K562 (cell line): ENCODE results near the gene PSEN1. TPM values are rescaled to one million over a fixed set of nuclear protein-coding genes. Genes with fewer than 3 reads are reported as not detected.

Experiments
- ATAC-seq: fragments of 200-7000 bp; cut with Tn5 transposase; 3 replicates; pipeline ENCODE4 v1.9.1; 2020; ENCODE audit warnings: moderate library complexity
- BruUV-seq: library from RNA; stranded (reverse); fragments of 400-500 nt; replicated peaks from 2 replicates; lab custom pipeline; 2021; lab: Mats Ljungman, UMichigan
- CTCF ChIA-PET: fragments of 300-600 bp; formaldehyde crosslinking; extraction: SDS; loops from one replicate; lab custom pipeline; 2021; ENCODE audit warnings: low intra/inter-chr PET ratio; lab: Yijun Ruan, JAX
- POLR2A ChIA-PET: fragments of 300-600, 350-650 bp; sonication (Branson Sonifier 250); formaldehyde crosslinking; extraction: SDS; loops from one replicate; lab custom pipeline; 2021; ENCODE audit warnings: antibody characterized with exemption, inconsistent platforms; lab: Yijun Ruan, JAX
- DNase-seq, 4 experiments: peaks; one replicate each; pipeline versions ENCODE4 v3.0.0 to v3.0.0-alpha.2; 2011 to 2018; ENCODE audit warnings: low spot score in 3 of 4, mixed read lengths in 3 of 4; ENCODE audit errors: extremely low read depth in 1 of 4
- FAIRE-seq: peaks from 2 replicates; lab custom pipeline; 2011; peaks lifted over from hg19 to GRCh38; lab: Jason Lieb, UNC
- H2AFZ ChIP-seq: 2 replicates; pipeline ENCODE4 v1.6.0; 2011; ENCODE audit warnings: low read depth, low read length, control low read depth, inconsistent platforms
- H3K27ac ChIP-seq: fragments of 200-600 bp; 3 replicates; pipeline ENCODE4 v1.8.0; 2011; ENCODE audit warnings: low read depth, mild to moderate bottlenecking, control low read depth, inconsistent platforms, low read length, moderate library complexity, mixed read lengths; ENCODE audit errors: extremely low read depth
- H3K27me3 ChIP-seq, 2 experiments: fragments of 300-600 bp in 1 of 2; 2 replicates in 1 of 2; 3 replicates in 1 of 2; pipeline versions ENCODE4 v1.6.0 to v1.8.0; 2011; ENCODE audit warnings: inconsistent platforms in 2 of 2, low read length in 2 of 2, mild to moderate bottlenecking in 1 of 2, mixed read lengths in 1 of 2, moderate library complexity in 1 of 2; ENCODE audit not compliant: control insufficient read depth in 2 of 2, insufficient read depth in 2 of 2
- H3K36me3 ChIP-seq: fragments of 300-600 bp; 3 replicates; pipeline ENCODE4 v1.8.0; 2011; ENCODE audit warnings: mild to moderate bottlenecking, low read length, inconsistent platforms; ENCODE audit not compliant: control insufficient read depth, insufficient read depth
- H3K4me1 ChIP-seq, 2 experiments: fragments of 200-600 bp in 1 of 2; replicated peaks in 1 of 2; 2 replicates in 1 of 2; 3 replicates in 1 of 2; pipeline versions ENCODE4 v1.5.1 to v1.8.0; 2011; ENCODE audit warnings: inconsistent platforms in 2 of 2, low read length in 2 of 2, mild to moderate bottlenecking in 1 of 2, mixed read lengths in 1 of 2, moderate library complexity in 1 of 2; ENCODE audit not compliant: control insufficient read depth in 2 of 2, insufficient read depth in 2 of 2
- H3K4me2 ChIP-seq: 2 replicates; pipeline ENCODE4 v1.6.1; 2011; ENCODE audit warnings: low read length, control low read depth, inconsistent platforms, mixed read lengths; ENCODE audit not compliant: insufficient read depth
- H3K4me3 ChIP-seq: fragments of 200-600 bp; sonication (generic), shearing (Covaris generic); 2 replicates; pipeline ENCODE4 v1.5.1; 2016; ENCODE audit warnings: control low read depth, inconsistent platforms
- H3K79me2 ChIP-seq: fragments of 200-600 bp; 3 replicates; pipeline ENCODE4 v1.8.0; 2011; ENCODE audit warnings: low read length, inconsistent platforms; ENCODE audit not compliant: control insufficient read depth, insufficient read depth
- H3K9ac ChIP-seq, 2 experiments: 2 replicates each; pipeline versions ENCODE4 v1.6.0 to v1.6.1; 2011; ENCODE audit warnings: low read depth in 2 of 2, low read length in 2 of 2, control low read depth in 1 of 2, inconsistent platforms in 1 of 2, mild to moderate bottlenecking in 1 of 2, mixed read lengths in 1 of 2; ENCODE audit not compliant: insufficient read depth in 1 of 2
- H3K9me1 ChIP-seq: one replicate; pipeline ENCODE4 v1.6.0; 2011; ENCODE audit warnings: inconsistent platforms, mild to moderate bottlenecking, low read length, moderate library complexity; ENCODE audit not compliant: control insufficient read depth, insufficient read depth
- H3K9me3 ChIP-seq: replicated peaks from 2 replicates; pipeline ENCODE4 v1.5.1; 2011; ENCODE audit warnings: low read depth, low read length, inconsistent platforms; ENCODE audit not compliant: control insufficient read depth, insufficient read depth
- H4K20me1 ChIP-seq: replicated peaks from 2 replicates; pipeline ENCODE4 v1.6.1; 2011; ENCODE audit warnings: low read length, inconsistent platforms, mixed read lengths; ENCODE audit not compliant: control insufficient read depth, insufficient read depth
- ARHGAP35 ChIP-seq: fragments of 450-650 bp; IDR thresholded peaks from 2 replicates; pipeline ENCODE4 v1.6.1; 2018; ENCODE audit not compliant: partially characterized antibody
- ARNT ChIP-seq, 2 experiments: fragments of 450-650 bp; IDR thresholded peaks; 2 replicates each; pipeline ENCODE4 v1.6.1; 2016; ENCODE audit warnings: mild to moderate bottlenecking in 1 of 2
- ATF3 ChIP-seq, 2 experiments: fragments of 450-650 bp in 1 of 2; sonication (generic) in 1 of 2; formaldehyde crosslinking in 1 of 2; IDR thresholded peaks in 1 of 2; conservative IDR thresholded peaks in 1 of 2; 2 replicates each; pipeline versions ENCODE4 v1.6.1 to v1.8.1; 2016 to 2023; ENCODE audit warnings: mild to moderate bottlenecking in 2 of 2, moderate library complexity in 2 of 2, inconsistent platforms in 1 of 2, missing genetic modification reagents in 1 of 2
- C11orf30 ChIP-seq: fragments of 450-650 bp; IDR thresholded peaks from 2 replicates; pipeline ENCODE4 v1.6.1; 2016; ENCODE audit warnings: low read depth, mild to moderate bottlenecking
- DPF2 ChIP-seq: fragments of 450-650 bp; IDR thresholded peaks from 2 replicates; pipeline ENCODE4 v1.6.1; 2016
- E2F8 ChIP-seq: fragments of 450-650 bp; IDR thresholded peaks from 2 replicates; pipeline ENCODE4 v1.7.1; 2018; ENCODE audit warnings: mild to moderate bottlenecking, low read depth; ENCODE audit not compliant: partially characterized antibody
- MEIS2 ChIP-seq: fragments of 450-650 bp; IDR thresholded peaks from 2 replicates; pipeline ENCODE4 v1.6.1; 2014; ENCODE audit warnings: mild to moderate bottlenecking; ENCODE audit not compliant: partially characterized antibody
- MIER1 ChIP-seq: fragments of 450-650 bp; IDR thresholded peaks from 2 replicates; pipeline ENCODE4 v1.6.1; 2016; ENCODE audit warnings: antibody characterized with exemption, mild to moderate bottlenecking, low read depth
- NEUROD1 ChIP-seq: fragments of 150-350 bp; IDR thresholded peaks from 2 replicates; pipeline ENCODE4 v1.6.1; 2014; ENCODE audit warnings: borderline replicate concordance, low read length, low read depth; ENCODE audit not compliant: partially characterized antibody
- PTBP1 ChIP-seq: fragments of 200-400 bp; formaldehyde crosslinking; IDR thresholded peaks from 2 replicates; pipeline ENCODE4 v1.6.1; 2017; ENCODE audit warnings: low read depth, low read length
- RBM34 ChIP-seq: fragments of 200-400 bp; formaldehyde crosslinking; IDR thresholded peaks from 2 replicates; pipeline ENCODE4 v1.6.1; 2018; ENCODE audit warnings: low read length, borderline replicate concordance; ENCODE audit not compliant: insufficient read depth
- TEAD4 ChIP-seq, 2 experiments: sonication (generic) in 1 of 2; formaldehyde crosslinking in 1 of 2; IDR thresholded peaks; 2 replicates each; pipeline versions ENCODE4 v1.6.1 to v1.8.0; 2012 to 2022; ENCODE audit warnings: borderline replicate concordance in 1 of 2, inconsistent platforms in 1 of 2, low read length in 1 of 2, mild to moderate bottlenecking in 1 of 2, missing genetic modification reagents in 1 of 2
- ZNF263 ChIP-seq: sonication (generic); formaldehyde crosslinking; IDR thresholded peaks from 2 replicates; pipeline ENCODE4 v1.8.0; 2022; ENCODE audit warnings: mild to moderate bottlenecking, missing genetic modification reagents, borderline replicate concordance
- ZNF282 ChIP-seq: sonication (generic); formaldehyde crosslinking; IDR thresholded peaks from 2 replicates; pipeline ENCODE4 v1.8.1; 2023; ENCODE audit warnings: missing genetic modification reagents
- ZNF668 ChIP-seq: fragments of 250-450 bp; sonication (Bioruptor Pico); IDR thresholded peaks from 2 replicates; pipeline ENCODE4 v1.8.0; 2022; ENCODE audit warnings: mild to moderate bottlenecking, inconsistent platforms
- WGBS: fragments of 100-300 bp; shearing (Covaris generic); methylation state at CpG from one replicate; pipeline ENCODE4 v1.1.6; 2016; ENCODE audit warnings: low coverage, mixed read lengths; ENCODE audit not compliant: insufficient coverage; ENCODE audit errors: missing lambda C conversion rate; 5-methylcytosine and 5-hydroxymethylcytosine counted together
- in situ Hi-C: fragments of 300-500 bp; cut with MboI; formaldehyde crosslinking; loops from 4 replicates; pipeline ENCODE4 v1.15.0; 2018; ENCODE audit warnings: inconsistent platforms, mixed read lengths
- intact Hi-C: fragments of 100-400 bp; cut with micrococcal nuclease; formaldehyde crosslinking; loops from 2 replicates; pipeline ENCODE4 v1.14.2; 2022
- polyA plus RNA-seq, 8 experiments: library from polyadenylated mRNA; depleted of rRNA in 4 of 8; stranded (reverse) in 5 of 8; unstranded in 3 of 8; fragments of >200 nt; fragmentation: Nextera tagmentation in 2 of 8; fragmentation: Illumina TruSeq in 1 of 8; extraction: Ambion mirVana in 2 of 8; extraction: Trizol in 1 of 8; gene quantifications; 2 replicates each; pipeline versions ENCODE4 v1.2.1 to v1.2.3, GENCODE V29; 2011 to 2014; ENCODE audit warnings: inconsistent platforms in 1 of 8, missing spikeins in 1 of 8
- total RNA-seq, 7 experiments: library from RNA; depleted of rRNA in 6 of 7; stranded (reverse); fragments of >200 nt in 6 of 7; fragmentation: Illumina TruSeq in 2 of 7; extraction: Trizol in 2 of 7; gene quantifications; 2 replicates each; pipeline versions ENCODE4 v1.2.1 to v1.2.3, GENCODE V29; 2011 to 2021; ENCODE audit warnings: low replicate concordance in 1 of 7

PSEN1 gene
- total and polyA plus RNA-seq, 9 of the 15 experiments (the other 6 are each of a cell fraction or from before 2014, with no cell fraction given) = 6.5 to 25.2 (median 14.3) TPM

DNA sequence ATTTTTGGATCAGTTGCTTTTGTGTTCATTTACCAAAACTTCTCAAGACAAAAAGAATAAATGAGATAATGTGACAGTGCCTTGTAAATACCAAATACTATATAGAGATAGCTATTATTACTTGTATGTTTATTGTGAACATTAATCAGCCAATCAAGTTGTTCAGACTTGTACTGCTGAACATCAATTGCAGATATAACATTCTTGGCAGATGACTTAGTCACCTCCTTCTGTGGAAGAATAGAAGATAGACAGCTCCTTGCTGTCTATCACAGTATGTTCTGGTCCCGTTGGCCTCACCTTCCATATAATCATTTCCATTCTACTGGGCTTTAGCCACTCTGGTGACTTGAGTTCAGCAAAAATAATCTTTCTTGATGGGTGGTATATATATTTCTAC lies 30.1 kb downstream of the PSEN1 start:
- CTCF ChIA-PET = interaction anchor here (0.5 kb wide), 1 partner anchor 83 kb away, joined by 3 read pairs; no protein-coding TSS in a partner anchor

More for the DNA sequence above, 30.1 kb downstream of the PSEN1 start:
- ATAC-seq (no peak), FAIRE-seq (no peak), DNase-seq (no peak)
- Histone ChIP-seq H3K4me3 (no peak overlapping the region), H4K20me1 (no peaks in the 10 kb centered on the region), H3K27ac (no peak overlapping the region), H3K4me2 (no peak overlapping the region), H3K36me3 (peaks cover 20% of the 10 kb centered on the region; the same call in 2 of the 3 replicates), H3K4me1 (peaks cover 0 to 4% of the 10 kb centered on the region in 2 experiments; a peak in 2 of 5 replicates), H3K9me1 (no peaks in the 10 kb centered on the region), H2AFZ (no peak overlapping the region), H3K79me2 (no peaks in the 10 kb centered on the region), H3K9ac (no peak overlapping the region), H3K27me3 (no peaks in the 10 kb centered on the region), H3K9me3 (no peaks in the 10 kb centered on the region)
- in situ Hi-C loops = loop anchor here (10.0 kb wide), 1 partner anchor 308 kb away; no protein-coding TSS in a partner anchor
- POLR2A ChIA-PET = no interaction called here
- TF ChIP-seq RBM34 (no peak), DPF2 (no peak), MIER1 (no peak), ARHGAP35 (no peak), ZNF668 (no peak), ZNF282 (CRISPR knock-in tag) (no peak), ARNT (IDR thresholded peaks at IDR 0.05) (no peak), PTBP1 (no peak), NEUROD1 (no peak), C11orf30 (no peak), ATF3 (IDR thresholded peaks at IDR 0.05) (no peak), ATF3 (CRISPR knock-in tag; conservative IDR thresholded peaks at IDR 0.05) (no peak), MEIS2 (no peak), TEAD4 (IDR thresholded peaks at IDR 0.05; ENCODE audit: low read length) (no peak), TEAD4 (CRISPR knock-in tag; IDR thresholded peaks at IDR 0.05; ENCODE audit: borderline replicate concordance) (no peak), E2F8 (no peak), ZNF263 (CRISPR knock-in tag) (no peak)
- WGBS = 50% methylated on average over 1 of the region's 1 CpG
- no TSS peak for BruUV-seq
- intact Hi-C loops = no loop called here
